ENCODE measurements around the gene STAT5A. TPM values are rescaled to one million over a fixed set of nuclear protein-coding genes. Genes with fewer than 3 reads are reported as not detected.

The STAT5A gene
- total and polyA plus RNA-seq, 9 of the 15 experiments (the other 6 are each of a cell fraction or from before 2014, with no cell fraction given) = 79.9 to 415 (median 196) TPM

- TF ChIP-seq SRSF7 (optimal IDR thresholded peaks at IDR 0.05; ENCODE audit: low read depth, low read length) (no peak), ZNF589 (CRISPR knock-in tag; IDR thresholded peaks at IDR 0.05; ENCODE audit: low read depth) (peak; percentile 23; the same call in 1 of the 2 replicates), NFXL1 (CRISPR knock-in tag; IDR thresholded peaks at IDR 0.05) (no peak), AFF4 (CRISPR knock-in tag; IDR thresholded peaks at IDR 0.05) (0 out of 2 replicates have a peak, but pooled peaks have one; percentile 31), UBTF (IDR thresholded peaks at IDR 0.05; ENCODE audit: borderline replicate concordance in 1 of 2, low read depth in 2 of 2, low read length in 2 of 2) (peak in 1 of 2 experiments; percentile 80; a peak in 1 of 4 replicates), BACH1 (tag; IDR thresholded peaks at IDR 0.05) (peak; percentile 63), MYC (IDR thresholded peaks at IDR 0.05; ENCODE audit: low read depth, low read length) (peak; percentile 93), MYC (CRISPR knock-in tag; IDR thresholded peaks at IDR 0.05; ENCODE audit: borderline replicate concordance, low read depth) (no peak), FOXJ2 (tag; IDR thresholded peaks at IDR 0.05) (no peak), TAF7 (tag; IDR thresholded peaks at IDR 0.05) (no peak), HOMEZ (CRISPR knock-in tag; IDR thresholded peaks at IDR 0.05) (no peak), LEF1 (IDR thresholded peaks at IDR 0.05) (peak; percentile 47; the same call in 1 of the 2 replicates), POLR2H (tag; IDR thresholded peaks at IDR 0.05; ENCODE audit: low read depth) (peak; percentile 64), CC2D1A (IDR thresholded peaks at IDR 0.05) (no peak), NCOR1 (IDR thresholded peaks at IDR 0.05) (peak; percentile 48; the same call in 1 of the 2 replicates), ATF1 (CRISPR knock-in tag; IDR thresholded peaks at IDR 0.05) (no peak), ATF1 (tag; IDR thresholded peaks at IDR 0.05) (no peak; the same call in 1 of the 2 replicates), SREBF1 (IDR thresholded peaks at IDR 0.05; ENCODE audit: borderline replicate concordance, low read depth, low read length) (no peak), USF2 (CRISPR knock-in tag; IDR thresholded peaks at IDR 0.05) (peak; percentile 24; the same call in 1 of the 2 replicates)
These were observed 23.1 kb downstream of the STAT5A start (continued) for GRCh38 chr17:42311240-42312034.

Measured in K562 (cell line).